ENCODE data around the gene MICA. TPM values are rescaled to one million over a fixed set of nuclear protein-coding genes. Genes with fewer than 3 reads are reported as not detected.

MICA gene
- polyA plus RNA-seq, 1 of the 3 experiments (the other 2 are of a cell fraction), result 28.8 TPM

DNA sequence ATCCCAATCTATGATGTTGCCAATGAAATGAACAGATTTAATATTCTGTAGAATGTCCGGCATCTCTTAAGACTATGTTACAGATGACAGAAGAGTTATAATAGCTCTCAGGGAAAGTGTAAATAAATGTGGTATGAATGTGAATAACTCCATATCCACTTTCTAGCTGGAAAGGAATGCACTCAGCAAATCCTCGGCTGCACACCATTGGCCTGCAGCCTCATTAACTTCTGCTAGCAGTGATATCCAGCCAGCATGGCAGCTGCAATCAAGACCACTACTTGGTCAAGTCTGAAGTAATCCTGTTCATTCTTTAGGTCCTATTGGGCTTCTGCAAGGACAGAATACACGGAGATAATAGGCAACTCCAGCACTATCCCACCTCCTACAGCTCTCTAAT, 17.3 kb upstream of the MICA start:
- TF ChIP-seq EZH2phosphoT487 (IDR thresholded peaks at IDR 0.05; ENCODE audit: borderline replicate concordance, low read depth), result no peak
- no peak for TF ChIP-seq MEF2A (IDR thresholded peaks at IDR 0.05; ENCODE audit: borderline replicate concordance, low read depth)
- no peak for TF ChIP-seq TEAD4 (IDR thresholded peaks at IDR 0.05; ENCODE audit: borderline replicate concordance, insufficient read depth)
- no peak for TF ChIP-seq RXRA (IDR thresholded peaks at IDR 0.05; ENCODE audit: borderline replicate concordance, low read depth)
- no peak for TF ChIP-seq NFIC (IDR thresholded peaks at IDR 0.05; ENCODE audit: borderline replicate concordance)
- no peak for TF ChIP-seq IRF3 (IDR thresholded peaks at IDR 0.05; ENCODE audit: low read depth, low read length)
- TF ChIP-seq, protein P1, sequence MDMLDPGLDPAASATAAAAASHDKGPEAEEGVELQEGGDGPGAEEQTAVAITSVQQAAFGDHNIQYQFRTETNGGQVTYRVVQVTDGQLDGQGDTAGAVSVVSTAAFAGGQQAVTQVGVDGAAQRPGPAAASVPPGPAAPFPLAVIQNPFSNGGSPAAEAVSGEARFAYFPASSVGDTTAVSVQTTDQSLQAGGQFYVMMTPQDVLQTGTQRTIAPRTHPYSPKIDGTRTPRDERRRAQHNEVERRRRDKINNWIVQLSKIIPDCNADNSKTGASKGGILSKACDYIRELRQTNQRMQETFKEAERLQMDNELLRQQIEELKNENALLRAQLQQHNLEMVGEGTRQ (IDR thresholded peaks at IDR 0.05; ENCODE audit: borderline replicate concordance, low read depth, low read length), result no peak
- no peak for TF ChIP-seq FOSL2 (IDR thresholded peaks at IDR 0.05; ENCODE audit: borderline replicate concordance, low read depth)
- TF ChIP-seq USF1 (IDR thresholded peaks at IDR 0.05; ENCODE audit: borderline replicate concordance, low read depth), result no peak
- TF ChIP-seq TCF12 (IDR thresholded peaks at IDR 0.05), result no peak
- TF ChIP-seq POLR2AphosphoS5 (IDR thresholded peaks at IDR 0.05; ENCODE audit: low read depth, low read length), result no peak
- TF ChIP-seq EP300 (IDR thresholded peaks at IDR 0.05; ENCODE audit: borderline replicate concordance in 1 of 2, low read depth in 1 of 2, low read length in 1 of 2), result no peak
- TF ChIP-seq TAF1 (IDR thresholded peaks at IDR 0.05; ENCODE audit: borderline replicate concordance, low read depth, low read length), result no peak
- TF ChIP-seq NRF1 (IDR thresholded peaks at IDR 0.05; ENCODE audit: low read depth, low read length), result no peak
- H3K27me3 ChIP-seq (ENCODE audit: insufficient read depth), result peaks cover 57% of the 10 kb centered on the region
- CTCF ChIA-PET, result interaction anchor here (0.7 to 2.9 kb wide), 2 partner anchors 12 to 20 kb away, joined by 3 to 12 read pairs; no protein-coding TSS in a partner anchor
- no peak overlapping the region for H3K4me3 ChIP-seq (ENCODE audit: low read depth in 2 of 2, low read length in 1 of 2)
- H3K36me3 ChIP-seq (replicated peaks in 1 of 2; ENCODE audit: control insufficient read depth in 1 of 2, insufficient read depth in 2 of 2, low read length in 1 of 2), result no peaks in the 10 kb centered on the region
- no peaks in the 10 kb centered on the region for H3F3A ChIP-seq (replicated peaks; ENCODE audit: insufficient read depth)
- H3K9me2 ChIP-seq, result no peaks in the 10 kb centered on the region
- no peaks in the 10 kb centered on the region for H4K20me1 ChIP-seq (ENCODE audit: insufficient read depth)
- no peaks in the 10 kb centered on the region for H3K79me2 ChIP-seq (ENCODE audit: insufficient read depth)
- no peaks in the 10 kb centered on the region for H3K4me1 ChIP-seq (ENCODE audit: control insufficient read depth in 1 of 2, insufficient read depth in 2 of 2, low read depth in 1 of 2, low read length in 1 of 2)
- WGBS (ENCODE audit: low lambda C conversion rate), result 4% methylated on average over 3 of the region's 3 CpGs
- POLR2A ChIA-PET, result no interaction called here
- H3K9ac ChIP-seq, result no peak overlapping the region
- H3K9me3 ChIP-seq, result no peaks in the 10 kb centered on the region
- no peak for DNase-seq
- H2AFZ ChIP-seq (ENCODE audit: low read depth), result no peak overlapping the region
- H3K27ac ChIP-seq (ENCODE audit: low read depth in 2 of 2, low read length in 1 of 2), result no peak overlapping the region
- H3K4me2 ChIP-seq, result no peak overlapping the region

DNA sequence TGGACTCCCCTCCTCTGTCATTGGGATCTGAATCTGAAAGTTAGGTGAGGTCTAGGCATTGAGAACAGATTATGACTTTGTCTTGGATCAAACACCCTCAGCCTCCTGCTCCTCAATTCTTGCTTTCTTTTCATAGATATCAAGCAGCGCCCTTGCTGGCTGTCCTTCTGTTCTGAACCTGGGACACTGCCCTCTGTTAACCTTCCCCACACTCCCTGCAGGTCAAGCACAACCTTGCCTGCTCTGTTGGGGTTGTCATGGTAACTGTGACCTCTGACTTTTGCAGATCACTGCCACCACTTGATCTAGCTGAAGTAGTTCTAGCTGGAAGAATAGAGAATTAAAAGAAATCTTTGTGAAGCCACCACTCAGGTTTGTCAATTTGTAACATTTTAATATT, 16.4 kb upstream of the MICA start:
- no peaks in the 10 kb centered on the region for H3K4me1 ChIP-seq (ENCODE audit: control insufficient read depth in 1 of 2, insufficient read depth in 2 of 2, low read depth in 1 of 2, low read length in 1 of 2)
- H3K27ac ChIP-seq (ENCODE audit: low read depth in 2 of 2, low read length in 1 of 2), result no peak overlapping the region
- H3K27me3 ChIP-seq (ENCODE audit: insufficient read depth), result peaks cover 52% of the 10 kb centered on the region
- no peaks in the 10 kb centered on the region for H3K9me3 ChIP-seq
- H3K9ac ChIP-seq, result no peak overlapping the region
- CTCF ChIA-PET, result interaction anchor here (2.9 kb wide), 1 partner anchor 21 kb away, joined by 12 read pairs; no protein-coding TSS in a partner anchor
- DNase-seq, result no peak
- no peaks in the 10 kb centered on the region for H4K20me1 ChIP-seq (ENCODE audit: insufficient read depth)
- H3K4me3 ChIP-seq (ENCODE audit: low read depth in 2 of 2, low read length in 1 of 2), result no peak overlapping the region
- no peaks in the 10 kb centered on the region for H3K9me2 ChIP-seq
- no peaks in the 10 kb centered on the region for H3K36me3 ChIP-seq (replicated peaks in 1 of 2; ENCODE audit: control insufficient read depth in 1 of 2, insufficient read depth in 2 of 2, low read length in 1 of 2)
- no peak overlapping the region for H3K4me2 ChIP-seq
- H2AFZ ChIP-seq (ENCODE audit: low read depth), result no peak overlapping the region
- WGBS (ENCODE audit: low lambda C conversion rate), result 6% methylated on average over 1 of the region's 1 CpG
- H3K79me2 ChIP-seq (ENCODE audit: insufficient read depth), result no peaks in the 10 kb centered on the region
- H3F3A ChIP-seq (replicated peaks; ENCODE audit: insufficient read depth), result no peaks in the 10 kb centered on the region
- POLR2A ChIA-PET, result no interaction called here
- TF ChIP-seq EZH2phosphoT487 (IDR thresholded peaks at IDR 0.05; ENCODE audit: borderline replicate concordance, low read depth) (no peak), TEAD4 (IDR thresholded peaks at IDR 0.05; ENCODE audit: borderline replicate concordance, insufficient read depth) (no peak), TCF12 (IDR thresholded peaks at IDR 0.05) (no peak), GATA2 (CRISPR knock-in tag; IDR thresholded peaks at IDR 0.05) (no peak), IRF3 (IDR thresholded peaks at IDR 0.05; ENCODE audit: low read depth, low read length) (no peak), ZBTB33 (IDR thresholded peaks at IDR 0.05; ENCODE audit: borderline replicate concordance, low read depth) (no peak), NFIC (IDR thresholded peaks at IDR 0.05; ENCODE audit: borderline replicate concordance) (no peak)
- TF ChIP-seq, protein P2, sequence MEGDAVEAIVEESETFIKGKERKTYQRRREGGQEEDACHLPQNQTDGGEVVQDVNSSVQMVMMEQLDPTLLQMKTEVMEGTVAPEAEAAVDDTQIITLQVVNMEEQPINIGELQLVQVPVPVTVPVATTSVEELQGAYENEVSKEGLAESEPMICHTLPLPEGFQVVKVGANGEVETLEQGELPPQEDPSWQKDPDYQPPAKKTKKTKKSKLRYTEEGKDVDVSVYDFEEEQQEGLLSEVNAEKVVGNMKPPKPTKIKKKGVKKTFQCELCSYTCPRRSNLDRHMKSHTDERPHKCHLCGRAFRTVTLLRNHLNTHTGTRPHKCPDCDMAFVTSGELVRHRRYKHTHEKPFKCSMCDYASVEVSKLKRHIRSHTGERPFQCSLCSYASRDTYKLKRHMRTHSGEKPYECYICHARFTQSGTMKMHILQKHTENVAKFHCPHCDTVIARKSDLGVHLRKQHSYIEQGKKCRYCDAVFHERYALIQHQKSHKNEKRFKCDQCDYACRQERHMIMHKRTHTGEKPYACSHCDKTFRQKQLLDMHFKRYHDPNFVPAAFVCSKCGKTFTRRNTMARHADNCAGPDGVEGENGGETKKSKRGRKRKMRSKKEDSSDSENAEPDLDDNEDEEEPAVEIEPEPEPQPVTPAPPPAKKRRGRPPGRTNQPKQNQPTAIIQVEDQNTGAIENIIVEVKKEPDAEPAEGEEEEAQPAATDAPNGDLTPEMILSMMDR (IDR thresholded peaks at IDR 0.05), result no peak
- TF ChIP-seq, protein P3, sequence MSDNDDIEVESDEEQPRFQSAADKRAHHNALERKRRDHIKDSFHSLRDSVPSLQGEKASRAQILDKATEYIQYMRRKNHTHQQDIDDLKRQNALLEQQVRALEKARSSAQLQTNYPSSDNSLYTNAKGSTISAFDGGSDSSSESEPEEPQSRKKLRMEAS (IDR thresholded peaks at IDR 0.05; ENCODE audit: low read depth), result no peak
